ENCODE data around the gene HDGFL2. TPM values are rescaled to one million over a fixed set of nuclear protein-coding genes. Genes with fewer than 3 reads are reported as not detected.

The HDGFL2 gene
- polyA plus RNA-seq, 3 donors: 7.0 to 13.2 (median 10.5) TPM

DNA sequence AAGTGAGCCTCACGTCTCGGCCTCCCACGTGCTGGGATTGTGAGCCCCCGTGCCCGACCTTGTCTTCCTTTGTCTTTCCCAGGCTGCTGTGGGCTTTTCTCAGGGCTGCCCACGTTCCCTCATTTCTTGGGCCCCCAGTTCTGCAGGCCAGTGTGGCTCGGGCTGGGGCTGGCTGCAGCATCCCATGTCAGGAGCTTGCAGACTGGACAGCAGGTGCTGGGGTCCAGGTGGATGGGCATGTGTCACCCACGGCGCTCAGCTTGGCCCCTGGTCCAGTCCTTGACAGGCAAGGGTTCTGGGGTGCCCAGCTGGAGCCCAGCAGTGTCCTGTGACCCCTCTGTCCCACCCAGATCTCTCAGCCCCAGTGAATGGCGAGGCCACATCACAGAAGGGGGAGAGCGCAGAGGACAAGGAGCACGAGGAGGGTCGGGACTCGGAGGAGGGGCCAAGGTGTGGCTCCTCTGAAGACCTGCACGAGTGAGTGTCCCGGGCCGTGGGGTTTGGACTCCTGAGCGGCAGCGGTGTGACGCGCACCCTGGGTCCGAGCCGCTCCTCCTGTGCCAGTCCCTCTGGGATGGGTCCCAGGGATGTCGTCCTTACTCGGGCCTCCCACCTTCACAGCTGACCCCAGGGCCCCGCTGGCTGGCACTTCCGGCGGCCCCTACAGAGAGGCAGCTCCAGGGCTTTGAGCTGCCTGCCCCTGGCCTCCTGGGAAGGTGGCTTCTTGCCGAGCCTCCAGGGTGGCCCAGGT, 28.9 kb downstream of the HDGFL2 start:
- intact Hi-C loops (cut with micrococcal nuclease): no loop called here
- Histone ChIP-seq H3K79me2 (ENCODE audit: insufficient read depth, low read length) (no peaks in the 10 kb centered on the region), H3K36me3 (replicated peaks in 1 of 2; ENCODE audit: control insufficient read depth in 1 of 2, insufficient read depth in 2 of 2, low read length in 2 of 2) (peaks cover 61 to 63% of the 10 kb centered on the region in 2 donors), H3K9me3 (replicated peaks in 1 of 2; ENCODE audit: control insufficient read depth in 1 of 2, insufficient read depth in 1 of 2, low read length in 2 of 2) (no peaks in the 10 kb centered on the region), H4K20me1 (ENCODE audit: insufficient read depth, low read length) (no peaks in the 10 kb centered on the region), H3K4me1 (ENCODE audit: control insufficient read depth in 1 of 2, insufficient read depth in 2 of 2, low read length in 2 of 2) (no peaks in the 10 kb centered on the region), H3K4me2 (replicated peaks; ENCODE audit: extremely low read depth, low read length, poor library complexity, severe bottlenecking) (no peak overlapping the region), H3K9ac (ENCODE audit: insufficient read depth, low read length, poor library complexity, severe bottlenecking) (no peak overlapping the region), H3K27ac (ENCODE audit: low read depth in 1 of 2, low read length in 2 of 2) (no peak overlapping the region), H3K4me3 (replicated peaks in 1 of 3; ENCODE audit: low read depth in 2 of 3, low read length in 3 of 3) (no peak overlapping the region), H3K27me3 (ENCODE audit: control insufficient read depth in 2 of 2, insufficient read depth in 2 of 2, low read length in 2 of 2) (no peaks in the 10 kb centered on the region), H2AFZ (ENCODE audit: insufficient read depth, low read depth, low read length, poor library complexity, severe bottlenecking) (no peak overlapping the region)
- no peak for DNase-seq
- WGBS (ENCODE audit: insufficient coverage): 96% methylated on average over 28 of the region's 29 CpGs
- no peaks in the 10 kb centered on the region for H3K9me3 Mint-ChIP-seq
- H3K27ac Mint-ChIP-seq: peak overlapping the region in 1 of 7 donors; percentile 40
- no peaks in the 10 kb centered on the region for H3K4me1 Mint-ChIP-seq
- H3K36me3 Mint-ChIP-seq: peaks cover 45 to 47% of the 10 kb centered on the region in 2 donors
- TF ChIP-seq, protein P1, sequence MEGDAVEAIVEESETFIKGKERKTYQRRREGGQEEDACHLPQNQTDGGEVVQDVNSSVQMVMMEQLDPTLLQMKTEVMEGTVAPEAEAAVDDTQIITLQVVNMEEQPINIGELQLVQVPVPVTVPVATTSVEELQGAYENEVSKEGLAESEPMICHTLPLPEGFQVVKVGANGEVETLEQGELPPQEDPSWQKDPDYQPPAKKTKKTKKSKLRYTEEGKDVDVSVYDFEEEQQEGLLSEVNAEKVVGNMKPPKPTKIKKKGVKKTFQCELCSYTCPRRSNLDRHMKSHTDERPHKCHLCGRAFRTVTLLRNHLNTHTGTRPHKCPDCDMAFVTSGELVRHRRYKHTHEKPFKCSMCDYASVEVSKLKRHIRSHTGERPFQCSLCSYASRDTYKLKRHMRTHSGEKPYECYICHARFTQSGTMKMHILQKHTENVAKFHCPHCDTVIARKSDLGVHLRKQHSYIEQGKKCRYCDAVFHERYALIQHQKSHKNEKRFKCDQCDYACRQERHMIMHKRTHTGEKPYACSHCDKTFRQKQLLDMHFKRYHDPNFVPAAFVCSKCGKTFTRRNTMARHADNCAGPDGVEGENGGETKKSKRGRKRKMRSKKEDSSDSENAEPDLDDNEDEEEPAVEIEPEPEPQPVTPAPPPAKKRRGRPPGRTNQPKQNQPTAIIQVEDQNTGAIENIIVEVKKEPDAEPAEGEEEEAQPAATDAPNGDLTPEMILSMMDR (IDR thresholded peaks at IDR 0.05): no peak
- H3K27me3 Mint-ChIP-seq (ENCODE audit: low read depth in 3 of 3): no peaks in the 10 kb centered on the region
- H3K4me3 Mint-ChIP-seq: no peak overlapping the region

DNA sequence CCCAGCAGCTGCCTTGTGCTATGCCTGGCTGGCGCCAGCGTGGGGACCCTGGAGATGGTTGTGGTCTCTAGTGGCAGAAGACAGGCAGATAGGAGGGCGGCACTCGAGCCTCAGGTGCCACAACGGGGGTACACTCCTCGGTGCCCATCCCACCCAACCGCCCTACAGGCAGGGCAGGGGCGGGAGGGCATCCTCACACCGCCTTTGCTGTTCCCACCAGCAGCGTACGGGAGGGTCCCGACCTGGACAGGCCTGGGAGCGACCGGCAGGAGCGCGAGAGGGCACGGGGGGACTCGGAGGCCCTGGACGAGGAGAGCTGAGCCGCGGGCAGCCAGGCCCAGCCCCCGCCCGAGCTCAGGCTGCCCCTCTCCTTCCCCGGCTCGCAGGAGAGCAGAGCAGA, 29.6 kb downstream of the HDGFL2 start:
- Histone ChIP-seq H3K27me3 (ENCODE audit: control insufficient read depth in 2 of 2, insufficient read depth in 2 of 2, low read length in 2 of 2) (no peaks in the 10 kb centered on the region), H3K27ac (ENCODE audit: low read depth in 1 of 2, low read length in 2 of 2) (no peak overlapping the region), H3K36me3 (replicated peaks in 1 of 2; ENCODE audit: control insufficient read depth in 1 of 2, insufficient read depth in 2 of 2, low read length in 2 of 2) (peaks cover 55 to 56% of the 10 kb centered on the region in 2 donors), H3K4me3 (replicated peaks in 1 of 3; ENCODE audit: low read depth in 2 of 3, low read length in 3 of 3) (no peak overlapping the region), H4K20me1 (ENCODE audit: insufficient read depth, low read length) (no peaks in the 10 kb centered on the region), H2AFZ (ENCODE audit: insufficient read depth, low read depth, low read length, poor library complexity, severe bottlenecking) (no peak overlapping the region), H3K9me3 (replicated peaks in 1 of 2; ENCODE audit: control insufficient read depth in 1 of 2, insufficient read depth in 1 of 2, low read length in 2 of 2) (no peaks in the 10 kb centered on the region), H3K79me2 (ENCODE audit: insufficient read depth, low read length) (no peaks in the 10 kb centered on the region), H3K4me1 (ENCODE audit: control insufficient read depth in 1 of 2, insufficient read depth in 2 of 2, low read length in 2 of 2) (peaks cover 0 to 5% of the 10 kb centered on the region in 2 donors), H3K4me2 (replicated peaks; ENCODE audit: extremely low read depth, low read length, poor library complexity, severe bottlenecking) (no peak overlapping the region), H3K9ac (ENCODE audit: insufficient read depth, low read length, poor library complexity, severe bottlenecking) (no peak overlapping the region)
- H3K4me1 Mint-ChIP-seq: peaks cover 6% of the 10 kb centered on the region
- no peaks in the 10 kb centered on the region for H3K27me3 Mint-ChIP-seq (ENCODE audit: low read depth in 3 of 3)
- no peak overlapping the region for H3K27ac Mint-ChIP-seq
- TF ChIP-seq, protein P1 (IDR thresholded peaks at IDR 0.05): no peak
- intact Hi-C loops (cut with micrococcal nuclease): no loop called here
- H3K9me3 Mint-ChIP-seq: no peaks in the 10 kb centered on the region
- H3K4me3 Mint-ChIP-seq: no peak overlapping the region
- peaks cover 49 to 53% of the 10 kb centered on the region in 2 donors for H3K36me3 Mint-ChIP-seq
- 98% methylated on average over 16 of the region's 25 CpGs for WGBS (ENCODE audit: insufficient coverage)
- DNase-seq: no peak

All from CD14-positive monocyte (primary cell).